GM12878 (cell line): ENCODE results near the gene PTPRM. TPM values are rescaled to one million over a fixed set of nuclear protein-coding genes. Genes with fewer than 3 reads are reported as not detected.

Experiments
- ATAC-seq: fragments of 200-7000 bp; cut with Tn5 transposase; 3 replicates; pipeline ENCODE4 v1.9.1; 2020; ENCODE audit warnings: mild to moderate bottlenecking, moderate library complexity
- BruUV-seq: library from RNA; stranded (reverse); fragments of 400-500 nt; replicated peaks from 2 replicates; lab custom pipeline; 2021; lab: Mats Ljungman, UMichigan
- CTCF ChIA-PET: fragments of 300-600 bp; sonication (Branson Sonifier 250); formaldehyde crosslinking; extraction: SDS; loops from one replicate; lab custom pipeline; 2021; ENCODE audit warnings: inconsistent platforms; lab: Yijun Ruan, JAX
- POLR2A ChIA-PET: fragments of 350-600 bp; formaldehyde crosslinking; extraction: SDS; loops from one replicate; lab custom pipeline; 2021; ENCODE audit warnings: inconsistent platforms; lab: Charles Lee
- RAD21 ChIA-PET: fragments of 300-600 bp; sonication (Branson Sonifier 250); formaldehyde crosslinking; loops from one replicate; lab custom pipeline; 2023; ENCODE audit warnings: antibody characterized with exemption; ENCODE audit not compliant: unreplicated experiment; lab: Charles Lee
- SMC1A ChIA-PET: fragments of 300-600 bp; sonication (Branson Sonifier 250); formaldehyde crosslinking; loops from one replicate; lab custom pipeline; 2023; ENCODE audit not compliant: unreplicated experiment, uncharacterized antibody; lab: Charles Lee
- DNase-seq: peaks from one replicate; pipeline ENCODE4 v3.0.0-alpha.2; 2011; ENCODE audit warnings: low read depth, low spot score
- FAIRE-seq: peaks from 3 replicates; lab custom pipeline; 2011; peaks lifted over from hg19 to GRCh38; lab: Jason Lieb, UNC
- H2AFZ ChIP-seq: 2 replicates; pipeline ENCODE4 v1.6.0; 2011; ENCODE audit warnings: low read depth, low read length, control low read depth; ENCODE audit not compliant: control insufficient read depth
- H3K27ac ChIP-seq: 2 replicates; pipeline ENCODE4 v1.5.1; 2011; ENCODE audit warnings: control low read depth; ENCODE audit not compliant: control insufficient read depth, insufficient read depth
- H3K27me3 ChIP-seq, 2 experiments: replicated peaks in 1 of 2; 2 replicates each; pipeline versions ENCODE4 v1.6.0 to v1.6.1; 2011; ENCODE audit warnings: low read length in 1 of 2; ENCODE audit not compliant: control insufficient read depth in 2 of 2, insufficient read depth in 2 of 2
- H3K36me3 ChIP-seq, 2 experiments: 2 replicates each; pipeline ENCODE4 v1.5.1; 2011; ENCODE audit warnings: low read length in 1 of 2; ENCODE audit not compliant: control insufficient read depth in 2 of 2, insufficient read depth in 2 of 2
- H3K4me1 ChIP-seq: 2 replicates; pipeline ENCODE4 v1.6.1; 2011; ENCODE audit warnings: mild to moderate bottlenecking, low read length, moderate library complexity, mixed read lengths; ENCODE audit not compliant: control insufficient read depth, insufficient read depth
- H3K4me2 ChIP-seq: 2 replicates; pipeline ENCODE4 v1.6.0; 2011; ENCODE audit warnings: control low read depth; ENCODE audit not compliant: control insufficient read depth, insufficient read depth
- H3K4me3 ChIP-seq: fragments of 200-600 bp; sonication (generic); 2 replicates; pipeline ENCODE4 v1.5.1; 2016
- H3K79me2 ChIP-seq: 2 replicates; pipeline ENCODE4 v1.6.0; 2011; ENCODE audit warnings: low read length; ENCODE audit not compliant: control insufficient read depth, insufficient read depth
- H3K9ac ChIP-seq: 2 replicates; pipeline ENCODE4 v1.8.0; 2011; ENCODE audit warnings: low read length, control low read depth, mixed read lengths; ENCODE audit not compliant: control insufficient read depth, insufficient read depth
- H3K9me3 ChIP-seq: replicated peaks from 3 replicates; pipeline ENCODE4 v1.5.1; 2011; ENCODE audit warnings: mild to moderate bottlenecking, low read length; ENCODE audit not compliant: control insufficient read depth, insufficient read depth
- H4K20me1 ChIP-seq: 2 replicates; pipeline ENCODE4 v1.6.0; 2011; ENCODE audit not compliant: control insufficient read depth, insufficient read depth
- EED ChIP-seq: sonication (generic); IDR thresholded peaks from 2 replicates; pipeline ENCODE4 v1.6.1; 2016; ENCODE audit warnings: antibody characterized with exemption, low read depth
- PAX5 ChIP-seq: IDR thresholded peaks from 2 replicates; pipeline ENCODE4 v1.6.1; 2011; ENCODE audit warnings: low read depth, low read length, borderline replicate concordance
- RBBP5 ChIP-seq: fragments of 200-600 bp; sonication (generic); conservative IDR thresholded peaks from 2 replicates; pipeline ENCODE4 v1.6.1; 2016
- RUNX3 ChIP-seq: IDR thresholded peaks from 2 replicates; pipeline ENCODE4 v1.6.1; 2012; ENCODE audit warnings: low read length, inconsistent platforms
- ZNF207 ChIP-seq: fragments of 450-650 bp; IDR thresholded peaks from 2 replicates; pipeline ENCODE4 v1.6.1; 2014; ENCODE audit warnings: antibody characterized with exemption, mild to moderate bottlenecking, borderline replicate concordance
- ZZZ3 ChIP-seq: IDR thresholded peaks from 2 replicates; pipeline ENCODE4 v1.6.1; 2011; ENCODE audit warnings: low read depth; ENCODE audit not compliant: control insufficient read depth, insufficient read length
- WGBS: methylation state at CpG from one replicate; pipeline ENCODE4 v1.1.6; 2016; ENCODE audit warnings: low lambda C conversion rate; ENCODE audit not compliant: insufficient replicate concordance, insufficient coverage; ENCODE audit errors: missing lambda C conversion rate; 5-methylcytosine and 5-hydroxymethylcytosine counted together
- in situ Hi-C: fragments of 300-500 bp; cut with MboI; formaldehyde crosslinking; loops from 9 replicates; pipeline ENCODE4 v1.14.3; 2018; ENCODE audit warnings: mixed read lengths
- intact Hi-C: fragments of 100-400 bp; cut with micrococcal nuclease; formaldehyde crosslinking; loops from one replicate; pipeline ENCODE4 v1.14.2; 2022; ENCODE audit not compliant: unreplicated experiment
- polyA plus RNA-seq, 11 experiments: library from polyadenylated mRNA; depleted of rRNA in 4 of 11; unstranded in 6 of 11; stranded (reverse) in 5 of 11; fragments of >200 nt; fragmentation: Nextera tagmentation in 4 of 11; fragmentation: Illumina TruSeq in 1 of 11; extraction: Ambion mirVana in 4 of 11; extraction: Trizol in 1 of 11; gene quantifications; 1 replicate in 1 of 11; 2 replicates in 10 of 11; pipeline versions ENCODE4 v1.2.1 to v1.2.3, GENCODE V29; 2011 to 2016; ENCODE audit warnings: inconsistent platforms in 2 of 11, missing spikeins in 2 of 11, low read depth in 1 of 11
- total RNA-seq, 4 experiments: library from RNA; depleted of rRNA in 3 of 4; stranded (reverse); fragments of >200 nt in 3 of 4; fragmentation: Illumina TruSeq in 1 of 4; extraction: Trizol in 1 of 4; gene quantifications; 2 replicates each; pipeline versions ENCODE4 v1.2.1 to v1.2.3, GENCODE V29; 2013 to 2021
- TF ChIP-seq, protein P1 (sequence below): fragments of 450-650 bp; IDR thresholded peaks from 2 replicates; pipeline ENCODE4 v1.6.1; 2016; ENCODE audit warnings: mild to moderate bottlenecking
- TF ChIP-seq, protein P2 (sequence below): fragments of 450-650 bp; IDR thresholded peaks from 2 replicates; pipeline ENCODE4 v1.6.1; 2014; ENCODE audit warnings: mild to moderate bottlenecking
- TF ChIP-seq, protein P3 (sequence below): fragments of 450-650 bp; IDR thresholded peaks from 2 replicates; pipeline ENCODE4 v1.6.1; 2016; ENCODE audit warnings: mild to moderate bottlenecking, moderate library complexity, borderline replicate concordance

PTPRM gene
- total and polyA plus RNA-seq, 10 of the 15 experiments (the other 5 are each of a cell fraction or from before 2014, with no cell fraction given): 0.07 to 22.6 (median 0.60) TPM

DNA sequence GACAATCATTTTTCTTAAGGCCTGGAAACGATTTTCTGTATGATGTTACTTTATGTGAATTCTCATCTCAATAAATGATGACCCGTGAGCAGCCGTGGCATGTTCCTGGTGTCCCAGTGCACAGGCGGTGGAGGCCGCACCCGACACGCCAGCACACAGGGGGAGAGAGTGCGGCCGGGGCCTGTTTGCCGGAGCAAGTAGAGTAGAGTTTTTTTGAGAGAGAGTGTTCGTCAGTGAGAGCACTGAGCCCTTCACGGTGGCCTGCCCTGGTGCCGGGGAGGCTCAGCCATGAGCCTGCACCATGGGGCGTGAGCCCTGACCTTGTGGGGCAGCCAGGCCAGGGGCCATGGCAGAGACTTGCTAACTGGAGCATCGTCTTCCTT lies 839.7 kb downstream of the PTPRM start:
- BruUV-seq: no TSS peak
- 46% methylated on average over 14 of the region's 15 CpGs for WGBS
- ATAC-seq: no peak
- in situ Hi-C loops: no loop called here
- Histone ChIP-seq H3K9ac (no peak overlapping the region), H3K4me3 (no peak overlapping the region), H3K27me3 (no peaks in the 10 kb centered on the region; a peak in 1 of 4 replicates)
- TF ChIP-seq ZNF207 (no peak), RBBP5 (no peak), ZZZ3 (no peak)
- TF ChIP-seq, protein P1, sequence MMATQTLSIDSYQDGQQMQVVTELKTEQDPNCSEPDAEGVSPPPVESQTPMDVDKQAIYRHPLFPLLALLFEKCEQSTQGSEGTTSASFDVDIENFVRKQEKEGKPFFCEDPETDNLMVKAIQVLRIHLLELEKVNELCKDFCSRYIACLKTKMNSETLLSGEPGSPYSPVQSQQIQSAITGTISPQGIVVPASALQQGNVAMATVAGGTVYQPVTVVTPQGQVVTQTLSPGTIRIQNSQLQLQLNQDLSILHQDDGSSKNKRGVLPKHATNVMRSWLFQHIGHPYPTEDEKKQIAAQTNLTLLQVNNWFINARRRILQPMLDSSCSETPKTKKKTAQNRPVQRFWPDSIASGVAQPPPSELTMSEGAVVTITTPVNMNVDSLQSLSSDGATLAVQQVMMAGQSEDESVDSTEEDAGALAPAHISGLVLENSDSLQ: no peak
- TF ChIP-seq, protein P2, sequence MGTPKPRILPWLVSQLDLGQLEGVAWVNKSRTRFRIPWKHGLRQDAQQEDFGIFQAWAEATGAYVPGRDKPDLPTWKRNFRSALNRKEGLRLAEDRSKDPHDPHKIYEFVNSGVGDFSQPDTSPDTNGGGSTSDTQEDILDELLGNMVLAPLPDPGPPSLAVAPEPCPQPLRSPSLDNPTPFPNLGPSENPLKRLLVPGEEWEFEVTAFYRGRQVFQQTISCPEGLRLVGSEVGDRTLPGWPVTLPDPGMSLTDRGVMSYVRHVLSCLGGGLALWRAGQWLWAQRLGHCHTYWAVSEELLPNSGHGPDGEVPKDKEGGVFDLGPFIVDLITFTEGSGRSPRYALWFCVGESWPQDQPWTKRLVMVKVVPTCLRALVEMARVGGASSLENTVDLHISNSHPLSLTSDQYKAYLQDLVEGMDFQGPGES: no peak
- TF ChIP-seq, all 136 proteins: peak for 0
- no peaks in the 10 kb centered on the region for H3K79me2 ChIP-seq
- no peak overlapping the region for H3K4me2 ChIP-seq
- SMC1A ChIA-PET: interaction anchor here (1.0 kb wide), 1 partner anchor 16 kb away, joined by 3 read pairs; no protein-coding TSS in a partner anchor
- H3K4me1 ChIP-seq: no peaks in the 10 kb centered on the region
- CTCF ChIA-PET: no interaction called here
- POLR2A ChIA-PET: no interaction called here
- H3K36me3 ChIP-seq: no peaks in the 10 kb centered on the region
- H3K27ac ChIP-seq: no peak overlapping the region
- H2AFZ ChIP-seq: no peak overlapping the region
- FAIRE-seq (no peak), DNase-seq (no peak)
- H4K20me1 ChIP-seq: no peaks in the 10 kb centered on the region
- H3K9me3 ChIP-seq: no peaks in the 10 kb centered on the region; the same call in 2 of the 3 replicates
- RAD21 ChIA-PET: no interaction called here
- intact Hi-C loops: no loop called here

DNA sequence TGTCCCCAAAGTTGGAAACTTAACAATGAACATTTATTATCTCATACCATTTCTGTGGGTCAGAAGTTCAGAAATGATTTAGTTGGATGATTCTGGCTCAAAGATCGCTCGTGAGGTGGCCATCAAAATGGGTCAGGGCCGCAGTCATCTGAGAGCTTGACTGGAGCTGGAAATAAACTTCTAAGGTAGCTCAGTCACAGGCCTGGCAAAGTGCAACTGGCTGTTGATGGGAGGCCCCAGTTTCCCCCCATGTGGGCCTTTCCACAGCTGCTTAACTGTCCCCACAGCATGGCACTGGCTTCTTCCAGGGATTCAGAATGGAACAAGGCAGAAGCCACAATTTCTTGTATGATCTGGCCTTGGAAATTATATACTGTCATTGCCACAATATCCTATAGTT lies 842.0 kb downstream of the PTPRM start:
- H3K27ac ChIP-seq: no peak overlapping the region
- no peak overlapping the region for H2AFZ ChIP-seq
- POLR2A ChIA-PET: no interaction called here
- RAD21 ChIA-PET: no interaction called here
- CTCF ChIA-PET: no interaction called here
- H3K4me2 ChIP-seq: no peak overlapping the region
- TF ChIP-seq EED (no peak), PAX5 (no peak), RUNX3 (no peak)
- TF ChIP-seq, protein P3, sequence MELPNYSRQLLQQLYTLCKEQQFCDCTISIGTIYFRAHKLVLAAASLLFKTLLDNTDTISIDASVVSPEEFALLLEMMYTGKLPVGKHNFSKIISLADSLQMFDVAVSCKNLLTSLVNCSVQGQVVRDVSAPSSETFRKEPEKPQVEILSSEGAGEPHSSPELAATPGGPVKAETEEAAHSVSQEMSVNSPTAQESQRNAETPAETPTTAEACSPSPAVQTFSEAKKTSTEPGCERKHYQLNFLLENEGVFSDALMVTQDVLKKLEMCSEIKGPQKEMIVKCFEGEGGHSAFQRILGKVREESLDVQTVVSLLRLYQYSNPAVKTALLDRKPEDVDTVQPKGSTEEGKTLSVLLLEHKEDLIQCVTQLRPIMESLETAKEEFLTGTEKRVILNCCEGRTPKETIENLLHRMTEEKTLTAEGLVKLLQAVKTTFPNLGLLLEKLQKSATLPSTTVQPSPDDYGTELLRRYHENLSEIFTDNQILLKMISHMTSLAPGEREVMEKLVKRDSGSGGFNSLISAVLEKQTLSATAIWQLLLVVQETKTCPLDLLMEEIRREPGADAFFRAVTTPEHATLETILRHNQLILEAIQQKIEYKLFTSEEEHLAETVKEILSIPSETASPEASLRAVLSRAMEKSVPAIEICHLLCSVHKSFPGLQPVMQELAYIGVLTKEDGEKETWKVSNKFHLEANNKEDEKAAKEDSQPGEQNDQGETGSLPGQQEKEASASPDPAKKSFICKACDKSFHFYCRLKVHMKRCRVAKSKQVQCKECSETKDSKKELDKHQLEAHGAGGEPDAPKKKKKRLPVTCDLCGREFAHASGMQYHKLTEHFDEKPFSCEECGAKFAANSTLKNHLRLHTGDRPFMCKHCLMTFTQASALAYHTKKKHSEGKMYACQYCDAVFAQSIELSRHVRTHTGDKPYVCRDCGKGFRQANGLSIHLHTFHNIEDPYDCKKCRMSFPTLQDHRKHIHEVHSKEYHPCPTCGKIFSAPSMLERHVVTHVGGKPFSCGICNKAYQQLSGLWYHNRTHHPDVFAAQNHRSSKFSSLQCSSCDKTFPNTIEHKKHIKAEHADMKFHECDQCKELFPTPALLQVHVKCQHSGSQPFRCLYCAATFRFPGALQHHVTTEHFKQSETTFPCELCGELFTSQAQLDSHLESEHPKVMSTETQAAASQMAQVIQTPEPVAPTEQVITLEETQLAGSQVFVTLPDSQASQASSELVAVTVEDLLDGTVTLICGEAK: no peak
- TF ChIP-seq, all 136 proteins: peak for 0
- FAIRE-seq: no peak
- intact Hi-C loops: no loop called here
- no TSS peak for BruUV-seq
- Histone ChIP-seq H3K36me3 (no peaks in the 10 kb centered on the region), H3K27me3 (no peaks in the 10 kb centered on the region; a peak in 1 of 4 replicates), H3K4me3 (no peak overlapping the region), H3K9ac (no peak overlapping the region), H3K79me2 (no peaks in the 10 kb centered on the region), H4K20me1 (no peaks in the 10 kb centered on the region), H3K4me1 (no peaks in the 10 kb centered on the region), H3K9me3 (no peaks in the 10 kb centered on the region; the same call in 2 of the 3 replicates)
- no peak for ATAC-seq
- in situ Hi-C loops: no loop called here
- SMC1A ChIA-PET: no interaction called here
- no peak for DNase-seq
- 14% methylated on average over 3 of the region's 3 CpGs for WGBS
